ENCODE data around the gene MKS1.

The MKS1 gene

GRCh38 chr17:58156839-58157803, 61.9 kb downstream of the MKS1 start:
- no peak for DNase-seq
